Neural progenitor cell (in vitro differentiated cells): ENCODE data around the gene MED19. TPM values are rescaled to one million over a fixed set of nuclear protein-coding genes. Genes with fewer than 3 reads are reported as not detected.

Source experiments
- DNase-seq: peaks from one replicate; pipeline ENCODE4 v3.0.0-alpha.2; 2016; ENCODE audit warnings: low spot score
- H2AFZ ChIP-seq: fragments of 200-600 bp; sonication (generic); replicated peaks from 2 replicates; pipeline ENCODE4 v1.6.1; 2016; ENCODE audit warnings: antibody characterized with exemption
- H3F3A ChIP-seq: fragments of 200-600 bp; sonication (generic); 2 replicates; pipeline ENCODE4 v1.6.1; 2016; ENCODE audit warnings: antibody characterized with exemption, low read depth
- H3K27ac ChIP-seq: fragments of 200-600 bp; sonication (generic); 2 replicates; pipeline ENCODE4 v1.5.1; 2016; ENCODE audit warnings: mild to moderate bottlenecking
- H3K27me3 ChIP-seq: fragments of 200-600 bp; sonication (generic); 2 replicates; pipeline ENCODE4 v1.6.1; 2016; ENCODE audit warnings: mild to moderate bottlenecking, moderate library complexity
- H3K36me3 ChIP-seq: fragments of 200-600 bp; sonication (generic); 2 replicates; pipeline ENCODE4 v1.5.1; 2016
- H3K4me1 ChIP-seq: fragments of 200-600 bp; sonication (generic); 2 replicates; pipeline ENCODE4 v1.6.1; 2016; ENCODE audit warnings: mixed run types
- H3K4me2 ChIP-seq: fragments of 200-600 bp; sonication (generic); 2 replicates; pipeline ENCODE4 v1.6.1; 2016
- H3K4me3 ChIP-seq: fragments of 200-600 bp; sonication (generic); 2 replicates; pipeline ENCODE4 v1.5.1; 2016
- H3K79me2 ChIP-seq: fragments of 200-600 bp; sonication (generic); 2 replicates; pipeline ENCODE4 v1.6.1; 2016; ENCODE audit warnings: low read depth
- H3K9ac ChIP-seq: fragments of 200-600 bp; sonication (generic); 2 replicates; pipeline ENCODE4 v1.6.1; 2016
- H3K9me3 ChIP-seq: fragments of 200-600 bp; sonication (generic); 2 replicates; pipeline ENCODE4 v1.5.1; 2016; ENCODE audit warnings: low read depth
- H4K20me1 ChIP-seq: fragments of 200-600 bp; sonication (generic); 2 replicates; pipeline ENCODE4 v1.6.1; 2016; ENCODE audit warnings: low read depth
- H3K27ac Mint-ChIP-seq: 3 replicates; pipeline ENCODE4 v1.8.0; 2021; ENCODE audit warnings: mixed read lengths
- H3K27me3 Mint-ChIP-seq: 2 replicates; pipeline ENCODE4 v1.8.0; 2022; ENCODE audit warnings: low read depth, mild to moderate bottlenecking, inconsistent platforms, moderate library complexity, mixed read lengths; ENCODE audit not compliant: insufficient read depth
- H3K36me3 Mint-ChIP-seq: 3 replicates; pipeline ENCODE4 v1.8.0; 2021; ENCODE audit warnings: mixed read lengths
- H3K4me1 Mint-ChIP-seq: 3 replicates; pipeline ENCODE4 v1.8.0; 2021; ENCODE audit warnings: mixed read lengths
- H3K4me3 Mint-ChIP-seq: 3 replicates; pipeline ENCODE4 v1.8.0; 2021; ENCODE audit warnings: mild to moderate bottlenecking, moderate library complexity, mixed read lengths
- H3K9me3 Mint-ChIP-seq: 3 replicates; pipeline ENCODE4 v1.8.0; 2020; ENCODE audit warnings: mixed read lengths
- EZH2 ChIP-seq: fragments of 200-600 bp; sonication (generic); IDR thresholded peaks from 2 replicates; pipeline ENCODE4 v1.6.1; 2017; ENCODE audit warnings: antibody characterized with exemption, mild to moderate bottlenecking, moderate library complexity
- EZH2phosphoT487 ChIP-seq: fragments of 200-600 bp; sonication (generic); IDR thresholded peaks from 2 replicates; pipeline ENCODE4 v1.6.1; 2017; ENCODE audit warnings: antibody characterized with exemption
- total RNA-seq: library from RNA; depleted of rRNA; stranded (reverse); fragments of >200 nt; gene quantifications from 2 replicates; pipeline ENCODE4 v1.2.3, GENCODE V29; 2015; ENCODE audit warnings: low replicate concordance
- TF ChIP-seq, protein P1 (sequence below): fragments of 200-600 bp; sonication (generic); IDR thresholded peaks from 2 replicates; pipeline ENCODE4 v1.5.1; 2017; ENCODE audit warnings: antibody characterized with exemption, mild to moderate bottlenecking

Gene MED19, protein sequence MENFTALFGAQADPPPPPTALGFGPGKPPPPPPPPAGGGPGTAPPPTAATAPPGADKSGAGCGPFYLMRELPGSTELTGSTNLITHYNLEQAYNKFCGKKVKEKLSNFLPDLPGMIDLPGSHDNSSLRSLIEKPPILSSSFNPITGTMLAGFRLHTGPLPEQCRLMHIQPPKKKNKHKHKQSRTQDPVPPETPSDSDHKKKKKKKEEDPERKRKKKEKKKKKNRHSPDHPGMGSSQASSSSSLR
- 11.8 and 15.1 TPM in 2 replicates for total RNA-seq

DNA sequence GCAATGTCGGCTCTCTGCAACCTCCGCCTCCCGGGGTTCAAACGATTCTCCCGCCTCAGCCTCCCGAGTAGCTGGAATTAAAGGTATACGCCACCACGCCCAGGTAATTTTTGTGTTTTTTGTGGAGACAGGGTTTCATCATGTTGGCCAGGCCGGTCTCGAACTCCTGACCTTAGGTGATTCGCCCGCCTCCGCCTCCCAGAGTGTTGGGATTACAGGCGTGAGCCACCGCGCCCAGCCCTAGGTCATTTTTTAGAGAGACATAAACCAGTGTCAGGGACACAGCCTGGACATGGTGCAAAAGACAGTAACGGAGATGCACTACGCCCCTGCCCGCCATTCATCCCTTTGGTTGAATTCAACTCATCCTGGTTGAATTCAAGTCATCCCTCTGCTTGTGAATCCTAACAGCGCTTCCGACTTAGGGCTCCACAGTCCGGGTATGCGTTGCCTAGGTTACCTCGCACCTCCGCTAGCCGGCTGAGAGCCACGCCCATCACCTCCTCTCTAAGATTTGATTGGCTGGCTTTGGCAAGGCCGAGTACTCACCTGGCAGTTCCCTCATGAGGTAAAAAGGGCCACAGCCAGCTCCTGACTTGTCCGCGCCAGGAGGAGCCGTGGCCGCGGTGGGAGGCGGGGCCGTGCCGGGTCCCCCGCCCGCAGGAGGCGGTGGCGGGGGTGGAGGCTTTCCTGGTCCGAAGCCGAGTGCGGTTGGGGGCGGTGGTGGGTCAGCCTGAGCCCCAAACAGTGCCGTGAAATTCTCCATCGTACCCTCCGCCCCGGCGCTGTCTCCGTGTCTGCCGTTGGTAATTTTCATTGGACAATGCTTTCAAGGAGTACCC, at the start of gene MED19:
TSS of gene MED19 (minus strand) at position 802 of the 842 bp plus-strand sequence. CDS start at position 766, 36 bp downstream.
- Histone ChIP-seq H3K79me2 (peaks cover 69% of the 10 kb centered on the region), H4K20me1 (peaks cover 15% of the 10 kb centered on the region), H3K4me1 (peaks cover 12% of the 10 kb centered on the region), H3K27ac (peak within 1 kb of the TSS; percentile 95), H3K9ac (peak within 1 kb of the TSS; percentile 91), H2AFZ (peak within 1 kb of the TSS; percentile 93), H3F3A (peaks cover 12% of the 10 kb centered on the region), H3K4me2 (peak within 1 kb of the TSS; percentile 97), H3K9me3 (no peaks in the 10 kb centered on the region), H3K27me3 (no peaks in the 10 kb centered on the region), H3K4me3 (peak within 1 kb of the TSS; percentile 98), H3K36me3 (no peaks in the 10 kb centered on the region)
- no peak for TF ChIP-seq EZH2phosphoT487
- TF ChIP-seq EZH2, result no peak
- TF ChIP-seq, protein P1, sequence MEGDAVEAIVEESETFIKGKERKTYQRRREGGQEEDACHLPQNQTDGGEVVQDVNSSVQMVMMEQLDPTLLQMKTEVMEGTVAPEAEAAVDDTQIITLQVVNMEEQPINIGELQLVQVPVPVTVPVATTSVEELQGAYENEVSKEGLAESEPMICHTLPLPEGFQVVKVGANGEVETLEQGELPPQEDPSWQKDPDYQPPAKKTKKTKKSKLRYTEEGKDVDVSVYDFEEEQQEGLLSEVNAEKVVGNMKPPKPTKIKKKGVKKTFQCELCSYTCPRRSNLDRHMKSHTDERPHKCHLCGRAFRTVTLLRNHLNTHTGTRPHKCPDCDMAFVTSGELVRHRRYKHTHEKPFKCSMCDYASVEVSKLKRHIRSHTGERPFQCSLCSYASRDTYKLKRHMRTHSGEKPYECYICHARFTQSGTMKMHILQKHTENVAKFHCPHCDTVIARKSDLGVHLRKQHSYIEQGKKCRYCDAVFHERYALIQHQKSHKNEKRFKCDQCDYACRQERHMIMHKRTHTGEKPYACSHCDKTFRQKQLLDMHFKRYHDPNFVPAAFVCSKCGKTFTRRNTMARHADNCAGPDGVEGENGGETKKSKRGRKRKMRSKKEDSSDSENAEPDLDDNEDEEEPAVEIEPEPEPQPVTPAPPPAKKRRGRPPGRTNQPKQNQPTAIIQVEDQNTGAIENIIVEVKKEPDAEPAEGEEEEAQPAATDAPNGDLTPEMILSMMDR, result no peak
- Mint-ChIP-seq H3K4me3 (peak within 1 kb of the TSS; percentile 99), H3K27ac (peak within 1 kb of the TSS; percentile 91), H3K4me1 (peaks cover 24% of the 10 kb centered on the region), H3K27me3 (peaks cover 2% of the 10 kb centered on the region), H3K9me3 (peaks cover 4% of the 10 kb centered on the region), H3K36me3 (peaks cover 9% of the 10 kb centered on the region)
- DNase-seq, result peak; percentile 96

DNA sequence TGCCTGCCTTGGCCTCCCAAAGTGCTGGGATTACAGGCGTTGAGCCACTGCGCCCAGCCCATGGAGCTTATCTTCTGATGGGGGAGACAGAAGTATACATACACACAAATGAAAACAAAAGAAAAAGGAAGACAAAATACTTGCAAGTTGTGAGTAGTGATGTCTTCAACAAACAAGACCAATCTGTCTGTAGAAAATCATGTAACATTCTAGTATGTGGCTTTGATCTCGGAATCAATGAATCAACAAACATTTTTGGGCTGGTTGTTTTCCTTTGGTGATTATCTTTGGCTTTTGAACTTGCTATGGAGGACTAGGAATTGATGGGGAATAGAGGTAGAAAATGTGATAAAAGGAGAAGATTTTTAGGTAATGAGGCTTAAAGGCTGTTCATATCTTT, 46.2 kb upstream of the MED19 start:
- H3K27me3 ChIP-seq, result no peaks in the 10 kb centered on the region
- no peak overlapping the region for H3K4me2 ChIP-seq
- peaks cover 16% of the 10 kb centered on the region for H3F3A ChIP-seq
- H3K9me3 Mint-ChIP-seq, result no peaks in the 10 kb centered on the region
- H3K4me3 ChIP-seq, result no peak overlapping the region
- H3K4me1 ChIP-seq, result peaks cover 3% of the 10 kb centered on the region
- no peak for DNase-seq
- no peak overlapping the region for H3K4me3 Mint-ChIP-seq
- H3K9ac ChIP-seq, result no peak overlapping the region
- H3K9me3 ChIP-seq, result no peaks in the 10 kb centered on the region
- H3K27ac Mint-ChIP-seq, result no peak overlapping the region
- H3K36me3 ChIP-seq, result no peaks in the 10 kb centered on the region
- H4K20me1 ChIP-seq, result peaks cover 7% of the 10 kb centered on the region
- no peak overlapping the region for H2AFZ ChIP-seq
- H3K4me1 Mint-ChIP-seq, result peaks cover 3% of the 10 kb centered on the region
- TF ChIP-seq EZH2 (no peak), EZH2phosphoT487 (no peak)
- TF ChIP-seq, protein P1, result no peak
- H3K27ac ChIP-seq, result no peak overlapping the region
- H3K36me3 Mint-ChIP-seq, result no peaks in the 10 kb centered on the region
- H3K79me2 ChIP-seq, result peaks cover 15% of the 10 kb centered on the region
- no peaks in the 10 kb centered on the region for H3K27me3 Mint-ChIP-seq

DNA sequence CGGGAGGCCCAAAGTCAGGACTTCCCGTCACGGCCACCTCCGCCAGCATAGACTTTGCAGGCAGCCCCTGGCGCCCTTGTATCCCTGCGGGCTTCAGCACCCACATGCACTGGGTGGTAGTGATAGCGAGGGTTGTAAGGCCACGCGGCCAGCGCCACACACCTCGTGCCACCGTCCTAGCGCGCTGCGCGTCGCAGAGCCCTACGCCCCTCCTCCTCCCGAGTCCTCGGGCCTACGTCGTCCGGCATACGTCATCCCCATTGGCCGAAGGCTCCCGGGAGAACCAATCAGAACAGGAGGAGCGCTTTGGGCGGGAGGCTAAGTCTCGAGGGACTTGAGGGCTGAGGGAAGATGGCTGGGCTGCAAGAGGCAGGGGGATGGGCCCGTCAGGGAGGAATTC, 40.9 kb upstream of the MED19 start:
- H3K4me3 Mint-ChIP-seq, result no peak overlapping the region
- no peak for DNase-seq
- peaks cover 21% of the 10 kb centered on the region for H3F3A ChIP-seq
- H3K4me1 Mint-ChIP-seq, result peaks cover 3% of the 10 kb centered on the region
- H3K79me2 ChIP-seq, result no peaks in the 10 kb centered on the region
- no peaks in the 10 kb centered on the region for H3K27me3 Mint-ChIP-seq
- no peaks in the 10 kb centered on the region for H3K9me3 ChIP-seq
- H3K9ac ChIP-seq, result no peak overlapping the region
- no peaks in the 10 kb centered on the region for H3K36me3 ChIP-seq
- H3K4me2 ChIP-seq, result no peak overlapping the region
- H4K20me1 ChIP-seq, result no peaks in the 10 kb centered on the region
- no peaks in the 10 kb centered on the region for H3K9me3 Mint-ChIP-seq
- H3K27me3 ChIP-seq, result no peaks in the 10 kb centered on the region
- H3K27ac Mint-ChIP-seq, result no peak overlapping the region
- no peak overlapping the region for H3K4me3 ChIP-seq
- TF ChIP-seq EZH2phosphoT487 (no peak), EZH2 (no peak)
- TF ChIP-seq, protein P1, result no peak
- H3K4me1 ChIP-seq, result no peaks in the 10 kb centered on the region
- no peaks in the 10 kb centered on the region for H3K36me3 Mint-ChIP-seq
- no peak overlapping the region for H3K27ac ChIP-seq
- H2AFZ ChIP-seq, result no peak overlapping the region
